ENCODE results near the gene SIX5.
A peak's percentile ranks its signal among the peaks of the same experiment; 100 is the strongest.

The SIX5 gene

DNA sequence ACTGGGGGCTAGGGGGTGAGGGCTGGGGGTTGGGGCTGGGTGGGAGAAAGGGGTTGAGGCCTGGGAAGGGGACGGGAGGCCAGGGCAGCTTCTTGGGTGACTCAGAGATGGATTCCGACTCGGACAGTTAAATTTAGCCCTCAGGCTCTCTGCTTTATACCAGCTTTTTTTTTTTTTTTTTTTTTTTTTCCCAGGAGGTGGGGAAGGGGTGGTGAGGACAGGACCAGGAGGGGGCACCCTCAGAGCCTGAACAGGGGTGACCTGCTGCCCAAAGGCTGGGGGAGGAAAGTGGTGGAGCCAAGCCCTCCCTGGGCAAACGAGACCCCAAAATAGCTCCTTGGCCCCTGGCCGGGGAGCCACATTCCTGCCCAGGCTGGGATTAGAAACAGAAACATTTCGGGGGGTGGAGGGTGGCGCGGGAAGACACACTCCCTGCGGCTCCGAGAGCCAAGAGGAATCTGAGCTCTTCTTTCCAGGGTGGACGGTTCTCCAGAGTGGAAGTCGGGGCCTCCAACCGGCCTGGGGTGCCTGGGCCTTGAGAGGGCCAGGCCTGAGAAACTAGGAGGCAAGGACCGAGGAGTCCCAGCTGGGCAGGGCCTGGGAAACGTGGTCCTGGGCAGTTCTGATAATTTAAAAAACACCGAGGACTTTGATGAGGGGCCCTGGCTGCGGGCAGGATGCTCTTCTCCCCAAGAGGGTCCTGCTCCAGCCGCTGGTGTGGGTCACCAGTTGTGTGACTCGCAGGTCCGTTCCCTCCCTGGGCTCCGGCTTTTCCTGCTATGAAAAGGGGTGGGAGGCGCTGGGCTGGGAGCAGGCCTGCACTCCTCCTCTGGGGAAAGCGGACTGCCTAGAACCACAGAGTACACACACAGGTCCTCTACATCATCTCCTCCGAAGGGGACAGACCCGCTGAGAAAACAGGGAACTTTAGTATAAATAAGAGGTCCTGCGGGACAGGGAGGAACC lies 14.1 kb upstream of the SIX5 start:
- Mint-ChIP-seq H3K4me3 (no peak overlapping the region), H3K36me3 (peaks cover 14% of the 10 kb centered on the region), H3K4me1 (peaks cover 19% of the 10 kb centered on the region), H3K27ac (no peak overlapping the region), H3K9me3 (no peaks in the 10 kb centered on the region), H3K27me3 (peaks cover 12% of the 10 kb centered on the region)

DNA sequence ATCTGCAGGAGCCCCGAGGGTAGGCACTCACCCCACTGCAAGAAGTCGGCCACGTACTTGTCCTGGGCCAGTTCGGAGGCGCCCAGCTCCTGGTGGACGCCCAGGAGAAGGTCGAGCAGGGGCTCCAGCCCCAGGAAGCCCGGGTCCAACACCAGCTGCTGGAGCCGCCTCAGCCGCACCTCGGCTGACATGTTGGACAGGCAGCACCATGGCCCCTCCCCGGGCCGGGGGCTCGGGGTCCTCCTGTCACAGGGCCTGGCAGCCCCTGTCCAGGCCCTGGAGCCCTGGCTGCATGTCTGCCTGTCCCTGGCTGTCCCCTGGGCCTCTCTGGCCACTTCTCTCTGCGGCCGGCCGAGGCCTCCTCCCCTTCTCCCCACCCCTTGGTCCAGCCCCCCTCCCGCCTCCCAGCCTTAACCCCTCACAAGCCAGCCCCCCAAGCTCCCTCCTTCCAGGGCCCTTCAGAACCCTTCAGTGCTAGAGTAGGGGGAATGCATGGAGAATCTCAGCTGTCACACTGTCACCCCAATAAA lies 13.2 kb upstream of the SIX5 start, which contains the start of gene DMPK:
TSS of gene DMPK (minus strand) at position 329 of the 530 bp plus-strand sequence. CDS start at position 191, 138 bp downstream.
- Mint-ChIP-seq H3K4me3 (no peak within 1 kb of the TSS), H3K27me3 (peaks cover 12% of the 10 kb centered on the region), H3K9me3 (no peaks in the 10 kb centered on the region), H3K27ac (no peak within 1 kb of the TSS), H3K4me1 (peaks cover 19% of the 10 kb centered on the region), H3K36me3 (peaks cover 8% of the 10 kb centered on the region)

DNA sequence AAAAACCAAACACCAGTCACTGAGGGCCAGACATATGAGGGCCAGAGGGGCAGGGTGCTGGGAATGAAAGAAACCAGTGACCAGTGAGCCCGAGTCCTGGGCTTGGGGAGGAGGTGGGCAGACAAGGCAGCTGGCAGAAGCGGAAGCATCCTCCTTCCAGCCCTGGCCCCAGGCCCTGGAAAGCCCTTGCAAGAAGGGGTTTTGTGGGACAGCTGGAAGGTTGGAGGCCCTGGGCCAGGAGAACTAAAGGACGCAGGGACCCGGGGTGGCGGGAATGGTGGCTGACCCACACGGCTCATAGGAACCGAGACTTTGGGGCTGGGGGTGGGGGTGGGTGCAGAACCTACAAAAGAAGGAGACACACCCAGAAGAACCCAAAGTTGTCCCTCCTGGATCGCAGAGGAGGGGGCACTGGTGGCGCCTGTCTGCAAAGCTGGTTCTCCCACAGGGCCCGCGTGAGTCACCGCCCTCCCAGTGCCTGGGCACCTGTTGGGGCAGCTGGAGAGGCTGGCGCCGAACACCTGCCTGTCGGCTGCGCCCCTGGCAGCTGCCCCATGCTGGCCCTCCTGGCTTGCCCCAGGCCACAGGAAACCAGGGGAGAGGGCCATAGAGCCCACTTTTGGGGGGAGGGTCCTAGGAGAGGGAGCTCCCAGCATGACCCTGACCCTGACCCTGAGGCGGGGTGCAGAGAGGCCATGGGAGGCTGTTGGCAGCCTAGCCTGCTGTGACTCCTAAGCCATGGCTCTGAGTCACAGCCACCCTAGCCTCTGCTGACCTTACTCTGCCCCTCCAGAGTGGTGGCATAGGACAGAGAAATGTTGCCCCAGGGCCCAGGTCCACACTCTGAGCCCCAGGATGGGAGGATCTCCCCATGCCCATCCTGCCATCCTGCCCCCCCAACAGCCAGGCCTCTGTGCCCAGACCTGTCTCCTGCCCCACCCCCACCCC lies 12.4 kb upstream of the SIX5 start:
- Mint-ChIP-seq H3K9me3 (no peaks in the 10 kb centered on the region), H3K4me3 (no peak overlapping the region), H3K4me1 (peaks cover 19% of the 10 kb centered on the region), H3K27me3 (peaks cover 12% of the 10 kb centered on the region), H3K27ac (no peak overlapping the region), H3K36me3 (peaks cover 6% of the 10 kb centered on the region)

DNA sequence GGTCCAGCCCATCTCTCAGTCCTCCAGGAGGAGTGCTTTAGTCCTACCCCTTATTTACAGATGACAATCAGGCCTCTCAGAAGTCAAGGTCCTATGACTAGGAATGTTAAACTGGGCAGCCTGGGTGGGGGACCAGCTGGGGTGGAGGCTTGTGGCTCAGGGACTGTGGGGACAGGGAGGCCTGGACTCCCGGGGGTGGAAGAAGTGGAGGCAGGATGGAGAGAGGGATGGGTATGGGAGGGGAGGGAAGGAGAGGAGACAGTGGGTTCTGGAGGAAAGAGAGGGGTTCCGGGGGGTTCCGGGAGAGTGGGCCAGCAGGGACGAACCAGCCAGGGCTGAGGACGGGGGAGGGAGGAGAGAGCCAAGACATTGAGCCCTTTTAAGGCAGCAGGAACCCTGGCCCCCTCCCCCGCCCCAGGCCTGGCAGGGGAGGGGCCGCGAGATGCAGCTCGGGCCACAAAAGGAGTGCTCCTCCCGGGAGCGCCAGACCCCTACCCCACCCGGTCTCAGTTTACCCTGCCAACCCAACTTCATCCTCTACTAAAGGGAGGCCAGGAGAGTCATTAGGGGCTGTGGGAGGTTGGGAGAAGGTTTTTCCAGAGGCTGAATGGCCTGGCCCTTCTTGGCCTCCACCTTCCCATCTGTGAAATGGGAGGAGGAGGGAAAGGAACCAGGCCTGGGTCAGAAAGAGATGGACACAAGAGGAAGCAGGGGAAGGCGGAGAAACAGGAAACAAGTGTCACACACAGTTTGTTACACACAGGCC lies 11.6 kb upstream of the SIX5 start:
- H3K4me3 Mint-ChIP-seq = no peak overlapping the region
- peaks cover 12% of the 10 kb centered on the region for H3K27me3 Mint-ChIP-seq
- peaks cover 4% of the 10 kb centered on the region for H3K36me3 Mint-ChIP-seq
- H3K4me1 Mint-ChIP-seq = peaks cover 19% of the 10 kb centered on the region
- H3K9me3 Mint-ChIP-seq = no peaks in the 10 kb centered on the region
- H3K27ac Mint-ChIP-seq = no peak overlapping the region

DNA sequence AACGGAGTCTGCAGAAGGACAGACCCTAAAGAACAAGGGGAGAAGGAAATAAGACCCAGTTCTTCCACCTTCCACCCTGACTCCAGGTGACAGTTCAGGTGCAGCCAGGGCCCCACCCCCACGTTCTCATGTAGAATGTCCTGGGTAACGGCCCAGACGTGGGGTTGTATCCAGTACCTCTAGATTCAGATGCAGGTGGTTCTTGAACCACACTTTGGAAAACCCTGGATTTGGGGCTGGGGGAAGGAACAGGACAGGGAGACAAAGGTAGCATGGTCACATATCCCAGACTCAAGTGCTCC lies 11.0 kb upstream of the SIX5 start:
- Mint-ChIP-seq H3K36me3 (peaks cover 4% of the 10 kb centered on the region), H3K9me3 (no peaks in the 10 kb centered on the region), H3K27ac (no peak overlapping the region), H3K27me3 (peaks cover 12% of the 10 kb centered on the region), H3K4me3 (no peak overlapping the region), H3K4me1 (peaks cover 19% of the 10 kb centered on the region)

GRCh38 chr19:45779231-45780145 lies 10.4 kb upstream of the SIX5 start:
- Mint-ChIP-seq H3K27me3 (peaks cover 12% of the 10 kb centered on the region), H3K36me3 (peaks cover 4% of the 10 kb centered on the region), H3K4me3 (peak overlapping the region; percentile 81), H3K4me1 (peaks cover 19% of the 10 kb centered on the region), H3K27ac (peak overlapping the region; percentile 82), H3K9me3 (no peaks in the 10 kb centered on the region)

DNA sequence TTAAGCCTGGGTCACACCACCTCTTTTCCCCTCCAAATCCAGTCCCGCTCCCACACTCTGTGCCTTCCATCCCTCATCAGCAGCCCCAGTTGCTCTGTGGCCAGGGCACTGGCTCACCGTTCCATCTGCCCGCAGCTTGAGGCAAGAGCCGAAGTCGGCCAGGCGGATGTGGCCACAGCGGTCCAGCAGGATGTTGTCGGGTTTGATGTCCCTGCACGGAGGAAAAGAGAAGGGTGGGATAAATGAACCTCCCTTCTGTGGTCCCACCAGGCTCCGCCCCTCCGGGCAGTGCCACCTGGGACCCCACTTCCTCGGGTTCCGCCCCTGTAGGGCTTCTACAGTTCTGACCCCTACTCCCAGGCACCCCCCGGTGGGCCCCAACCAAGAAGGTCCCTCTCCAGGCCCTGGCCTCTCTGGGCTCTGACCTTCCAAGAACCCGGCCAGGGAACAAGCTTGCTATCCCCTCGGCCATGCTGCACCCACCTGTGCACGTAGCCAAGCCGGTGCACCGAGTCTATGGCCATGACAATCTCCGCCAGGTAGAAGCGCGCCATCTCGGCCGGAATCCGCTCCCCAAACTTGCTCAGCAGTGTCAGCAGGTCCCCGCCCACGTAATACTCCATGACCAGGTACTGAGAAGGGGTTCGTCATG lies 9.1 kb upstream of the SIX5 start:
- Mint-ChIP-seq H3K4me3 (peak overlapping the region; percentile 51), H3K4me1 (peaks cover 19% of the 10 kb centered on the region)

GRCh38 chr19:45777395-45777961 lies 8.4 kb upstream of the SIX5 start:
- Mint-ChIP-seq H3K4me3 (no peak overlapping the region), H3K9me3 (no peaks in the 10 kb centered on the region), H3K4me1 (peaks cover 19% of the 10 kb centered on the region), H3K27me3 (peaks cover 12% of the 10 kb centered on the region), H3K36me3 (peaks cover 4% of the 10 kb centered on the region), H3K27ac (no peak overlapping the region)

More for the DNA sequence above, 9.1 kb upstream of the SIX5 start:
- Mint-ChIP-seq H3K27ac (no peak overlapping the region), H3K9me3 (no peaks in the 10 kb centered on the region), H3K27me3 (peaks cover 12% of the 10 kb centered on the region), H3K36me3 (peaks cover 4% of the 10 kb centered on the region)

DNA sequence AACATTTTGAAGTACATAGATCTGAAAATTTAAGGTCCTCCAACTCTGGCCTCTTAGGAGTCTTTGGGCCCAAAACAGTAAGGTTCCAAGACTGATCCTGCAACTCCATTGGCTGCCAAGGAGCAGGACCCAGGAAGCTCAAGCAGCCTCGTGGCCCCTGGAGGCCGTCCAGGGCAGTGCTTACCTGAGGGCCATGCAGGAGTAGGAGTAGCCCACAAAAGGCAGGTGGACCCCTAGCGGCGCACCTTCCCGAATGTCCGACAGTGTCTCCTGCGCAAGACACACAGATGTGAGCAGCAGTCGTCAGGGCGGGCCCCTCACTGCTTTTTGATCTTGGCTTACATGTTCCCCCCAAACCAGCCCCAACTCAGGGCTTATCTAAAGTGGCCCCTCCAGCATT lies 5.7 kb upstream of the SIX5 start:
- peaks cover 19% of the 10 kb centered on the region for H3K4me1 Mint-ChIP-seq
- H3K27me3 Mint-ChIP-seq = peaks cover 8% of the 10 kb centered on the region
- H3K9me3 Mint-ChIP-seq = no peaks in the 10 kb centered on the region
- H3K27ac Mint-ChIP-seq = no peak overlapping the region
- H3K36me3 Mint-ChIP-seq = peaks cover 4% of the 10 kb centered on the region
- no peak overlapping the region for H3K4me3 Mint-ChIP-seq

DNA sequence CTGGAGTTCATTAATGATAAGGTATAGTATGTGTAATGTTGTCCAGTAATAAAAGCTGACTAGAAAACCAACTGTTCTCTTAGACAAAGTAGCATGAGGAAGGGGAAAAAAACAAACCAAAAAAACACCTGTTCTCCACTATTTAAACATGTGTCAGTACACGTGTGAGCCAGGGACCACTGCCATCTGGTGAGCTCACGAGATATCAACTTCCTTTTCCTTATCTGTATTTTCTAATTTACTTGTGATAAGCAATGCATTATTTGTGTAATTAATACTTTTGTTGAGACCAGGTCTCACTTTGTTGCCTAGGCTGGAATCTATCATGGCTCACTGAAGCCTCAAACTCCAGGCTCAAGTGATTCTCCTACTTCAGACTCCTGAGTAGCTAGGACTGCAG lies 4.3 kb upstream of the SIX5 start:
- no peaks in the 10 kb centered on the region for H3K36me3 Mint-ChIP-seq

GRCh38 chr19:45772912-45773311 lies 3.9 kb upstream of the SIX5 start:
- Mint-ChIP-seq H3K27ac (no peak overlapping the region), H3K36me3 (no peaks in the 10 kb centered on the region), H3K27me3 (no peaks in the 10 kb centered on the region), H3K9me3 (no peaks in the 10 kb centered on the region), H3K4me1 (peaks cover 5% of the 10 kb centered on the region), H3K4me3 (no peak overlapping the region)

More for the DNA sequence above, 4.3 kb upstream of the SIX5 start:
- H3K27ac Mint-ChIP-seq = no peak overlapping the region
- H3K4me1 Mint-ChIP-seq = peaks cover 6% of the 10 kb centered on the region
- no peaks in the 10 kb centered on the region for H3K9me3 Mint-ChIP-seq
- no peak overlapping the region for H3K4me3 Mint-ChIP-seq
- H3K27me3 Mint-ChIP-seq = no peaks in the 10 kb centered on the region

GRCh38 chr19:45772130-45772840 lies 3.2 kb upstream of the SIX5 start:
- Mint-ChIP-seq H3K27me3 (no peaks in the 10 kb centered on the region), H3K27ac (peak overlapping the region; percentile 14), H3K4me1 (peaks cover 5% of the 10 kb centered on the region), H3K36me3 (no peaks in the 10 kb centered on the region), H3K9me3 (no peaks in the 10 kb centered on the region), H3K4me3 (no peak overlapping the region)

DNA sequence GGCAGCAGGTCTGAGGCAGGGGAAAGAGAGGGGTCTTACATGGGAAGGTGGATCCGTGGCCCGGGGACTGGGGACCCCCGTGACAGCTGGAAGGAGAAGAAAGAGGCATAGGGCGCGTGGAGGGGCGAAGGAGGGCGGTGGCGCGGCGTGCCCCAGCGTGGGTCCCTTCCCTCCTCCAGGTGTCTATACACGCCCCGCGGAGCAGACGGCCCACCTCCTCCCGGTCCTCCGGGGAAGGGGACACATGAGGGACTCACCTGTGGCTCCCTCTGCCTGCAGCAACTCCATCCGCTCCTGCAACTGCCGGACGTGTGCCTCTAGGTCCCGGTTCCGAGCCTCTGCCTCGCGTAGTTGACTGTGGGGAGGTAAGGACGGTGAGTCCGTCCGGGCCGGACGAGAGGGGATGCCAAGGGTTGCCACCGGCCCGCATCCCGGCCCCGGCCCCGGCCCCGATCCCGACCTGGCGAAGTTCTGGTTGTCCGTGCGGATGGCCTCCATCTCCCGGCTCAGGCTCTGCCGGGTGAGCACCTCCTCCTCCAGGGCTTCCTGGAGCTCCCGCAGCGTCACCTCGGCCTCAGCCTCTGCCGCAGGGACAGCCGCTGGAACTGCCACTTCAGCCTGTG lies 2.4 kb upstream of the SIX5 start:
- Mint-ChIP-seq H3K9me3 (no peaks in the 10 kb centered on the region), H3K4me1 (peaks cover 5% of the 10 kb centered on the region), H3K36me3 (no peaks in the 10 kb centered on the region), H3K27me3 (no peaks in the 10 kb centered on the region), H3K27ac (no peak overlapping the region), H3K4me3 (no peak overlapping the region)

Data from activated naive CD4-positive, alpha-beta T cell treated with anti-CD3 and anti-CD28 coated beads, Interleukin-2, amount 50 U/mL, for 24 hours (primary cell).